A673 (cell line): ENCODE results near the gene ACOT11. TPM values are rescaled to one million over a fixed set of nuclear protein-coding genes. Genes with fewer than 3 reads are reported as not detected.

Source experiments
- BruUV-seq: library from RNA; stranded (reverse); fragments of 400-500 nt; replicated peaks from 2 replicates; lab custom pipeline; 2021; lab: Mats Ljungman, UMichigan
- CTCF ChIA-PET: fragments of 300-600 bp; sonication (Branson Sonifier 250); formaldehyde crosslinking; loops from one replicate; lab custom pipeline; 2022; ENCODE audit warnings: antibody characterized with exemption; lab: Charles Lee
- POLR2A ChIA-PET: fragments of 300-600 bp; sonication (Branson Sonifier 250); formaldehyde crosslinking; loops from one replicate; lab custom pipeline; 2022; ENCODE audit warnings: antibody characterized with exemption; ENCODE audit not compliant: low non-redundant PET; lab: Charles Lee
- DNase-seq: peaks from one replicate; pipeline ENCODE4 v3.0.0-alpha.2; 2015; ENCODE audit warnings: low spot score
- H3K27ac ChIP-seq: fragments of 200-600 bp; sonication (generic); 2 replicates; pipeline ENCODE4 v1.5.1; 2016; ENCODE audit warnings: mixed run types, low read depth, mild to moderate bottlenecking, mixed read lengths, antibody characterized with exemption, low read length; ENCODE audit not compliant: poor library complexity, severe bottlenecking
- H3K27me3 ChIP-seq: fragments of 200-600 bp; sonication (generic); replicated peaks from 2 replicates; pipeline ENCODE4 v1.6.1; 2017; ENCODE audit warnings: mixed run types, low read depth, mild to moderate bottlenecking, mixed read lengths, antibody characterized with exemption, low read length; ENCODE audit not compliant: insufficient read depth, poor library complexity
- H3K36me3 ChIP-seq: fragments of 200-600 bp; sonication (generic); 2 replicates; pipeline ENCODE4 v1.6.1; 2016; ENCODE audit warnings: mixed run types, mild to moderate bottlenecking, mixed read lengths, antibody characterized with exemption, low read length; ENCODE audit not compliant: insufficient read depth, poor library complexity, severe bottlenecking
- H3K4me1 ChIP-seq: fragments of 200-600 bp; sonication (generic); 2 replicates; pipeline ENCODE4 v1.6.1; 2017; ENCODE audit warnings: mixed run types, mild to moderate bottlenecking, mixed read lengths, antibody characterized with exemption, low read length; ENCODE audit not compliant: insufficient read depth, poor library complexity, severe bottlenecking
- H3K4me3 ChIP-seq: fragments of 200-600 bp; sonication (generic); 2 replicates; pipeline ENCODE4 v1.5.1; 2016; ENCODE audit warnings: low read depth, mixed run types, mild to moderate bottlenecking, mixed read lengths, low read length; ENCODE audit not compliant: poor library complexity, severe bottlenecking
- H3K9me3 ChIP-seq: fragments of 200-600 bp; sonication (generic); 2 replicates; pipeline ENCODE4 v1.6.1; 2016; ENCODE audit warnings: mixed run types, low read depth, mild to moderate bottlenecking, mixed read lengths, antibody characterized with exemption, low read length; ENCODE audit not compliant: poor library complexity, severe bottlenecking
- CTCF ChIP-seq: fragments of 300-800, 200-600 bp; sonication (generic); conservative IDR thresholded peaks from 2 replicates; pipeline ENCODE4 v1.5.1; 2017; ENCODE audit warnings: low read depth, mild to moderate bottlenecking, antibody characterized with exemption, low read length, moderate library complexity, mixed read lengths
- EZH2 ChIP-seq: fragments of 200-600 bp; sonication (generic); IDR thresholded peaks from 2 replicates; pipeline ENCODE4 v1.6.1; 2017; ENCODE audit warnings: borderline replicate concordance, low read depth, mild to moderate bottlenecking, mixed read lengths, antibody characterized with exemption, low read length; ENCODE audit not compliant: poor library complexity, severe bottlenecking
- intact Hi-C: fragments of 100-400 bp; cut with micrococcal nuclease; formaldehyde crosslinking; loops from one replicate; pipeline ENCODE4 v1.10.0; 2022; ENCODE audit not compliant: unreplicated experiment
- total RNA-seq: library from RNA; stranded (reverse); gene quantifications from 2 replicates; pipeline ENCODE4 v1.2.3, GENCODE V29; 2021

The ACOT11 gene
- total RNA-seq, 1 experiment from 2014 or later: 5.6 TPM

GRCh38 chr1:54579337-54579781 lies 31.3 kb downstream of the ACOT11 start:
- no TSS peak for BruUV-seq
- ChIA-PET CTCF (no interaction called here), POLR2A (no interaction called here)
- TF ChIP-seq CTCF: no peak
- no peak for TF ChIP-seq EZH2
- DNase-seq: no peak
- Histone ChIP-seq H3K27ac (no peak overlapping the region), H3K9me3 (no peaks in the 10 kb centered on the region), H3K27me3 (no peaks in the 10 kb centered on the region), H3K36me3 (no peaks in the 10 kb centered on the region), H3K4me3 (no peak overlapping the region), H3K4me1 (peaks cover 17% of the 10 kb centered on the region)
- intact Hi-C loops: no loop called here

- intact Hi-C loops: no loop called here
- H3K27ac ChIP-seq: peak overlapping the region; percentile 82
- peaks cover 17% of the 10 kb centered on the region for H3K4me1 ChIP-seq
- H3K27me3 ChIP-seq: no peaks in the 10 kb centered on the region
- TF ChIP-seq EZH2: no peak
- TF ChIP-seq CTCF: no peak
- ChIA-PET POLR2A (no interaction called here), CTCF (no interaction called here)
- no peak for DNase-seq
- H3K4me3 ChIP-seq: no peak overlapping the region
- H3K36me3 ChIP-seq: no peaks in the 10 kb centered on the region
- no TSS peak for BruUV-seq
- H3K9me3 ChIP-seq: no peaks in the 10 kb centered on the region
Measured at GRCh38 chr1:54580856-54581550, 33.0 kb downstream of the ACOT11 start.

DNA sequence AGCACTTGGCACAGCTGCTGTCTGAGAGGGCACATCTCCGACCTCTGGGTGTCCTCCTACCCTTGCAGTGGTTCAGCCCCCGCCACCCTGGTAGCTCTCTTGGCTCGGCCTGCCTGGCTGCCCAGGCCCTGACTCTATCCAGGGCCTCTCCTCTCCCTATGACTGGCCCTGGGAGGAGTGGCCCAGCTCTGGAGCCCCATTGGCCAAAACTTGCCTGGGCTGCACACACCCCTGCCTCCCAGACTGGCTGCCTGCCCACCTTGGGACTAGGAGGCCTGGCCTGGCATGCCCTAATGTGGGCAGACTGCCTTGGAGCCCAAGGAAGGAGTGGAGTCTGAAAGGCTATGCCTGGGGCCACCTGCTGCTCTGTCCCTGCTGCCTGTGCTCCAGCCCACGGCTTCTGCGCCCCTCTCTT lies 33.6 kb downstream of the ACOT11 start:
- peak; percentile 75 for DNase-seq
- no peak overlapping the region for H3K4me3 ChIP-seq
- intact Hi-C loops: no loop called here
- ChIA-PET POLR2A (no interaction called here), CTCF (no interaction called here)
- H3K36me3 ChIP-seq: no peaks in the 10 kb centered on the region
- no peaks in the 10 kb centered on the region for H3K27me3 ChIP-seq
- no TSS peak for BruUV-seq
- H3K27ac ChIP-seq: peak overlapping the region; percentile 82
- H3K4me1 ChIP-seq: peaks cover 17% of the 10 kb centered on the region
- no peak for TF ChIP-seq CTCF
- TF ChIP-seq EZH2: no peak
- H3K9me3 ChIP-seq: no peaks in the 10 kb centered on the region
